Kidney (tissue), 14 donors: ENCODE data around the gene OPN1MW3. TPM values are rescaled to one million over a fixed set of nuclear protein-coding genes. Genes with fewer than 3 reads are reported as not detected.
A peak's percentile ranks its signal among the peaks of the same experiment; 100 is the strongest.

ENCODE experiments used
- DNase-seq, 5 donors: peaks; one replicate each; pipeline ENCODE4 v3.0.0-alpha.2; 2013 to 2020
- FAIRE-seq: peaks from 2 replicates; lab custom pipeline; 2012; peaks lifted over from hg19 to GRCh38; lab: Jason Lieb, UNC
- H3K27ac ChIP-seq, 2 donors: one replicate each; pipeline ENCODE4 v1.7.0; 2013; ENCODE audit warnings: low read depth in 2 of 2, low read length in 2 of 2, inconsistent platforms in 1 of 2
- H3K27me3 ChIP-seq: one replicate; pipeline ENCODE4 v1.7.1; 2013; ENCODE audit warnings: low read length, inconsistent platforms; ENCODE audit not compliant: control insufficient read depth, insufficient read depth
- H3K36me3 ChIP-seq, 3 donors: one replicate each; pipeline versions ENCODE4 v1.7.0 to v1.7.1; 2013; ENCODE audit warnings: low read length in 3 of 3, control low read depth in 1 of 3, inconsistent platforms in 1 of 3; ENCODE audit not compliant: insufficient read depth in 3 of 3, control insufficient read depth in 2 of 3
- H3K4me1 ChIP-seq, 3 donors: one replicate each; pipeline versions ENCODE4 v1.7.0 to v1.7.1; 2013; ENCODE audit warnings: low read length in 3 of 3, inconsistent platforms in 1 of 3, low read depth in 1 of 3; ENCODE audit not compliant: control insufficient read depth in 2 of 3, insufficient read depth in 2 of 3
- H3K4me3 ChIP-seq, 3 donors: one replicate each; pipeline versions ENCODE4 v1.7.0 to v1.8.1; 2013; ENCODE audit warnings: low read length in 3 of 3, control low read depth in 1 of 3, inconsistent platforms in 1 of 3
- H3K9ac ChIP-seq, 3 donors: one replicate each; pipeline versions ENCODE4 v1.7.0 to v1.7.1; 2013; ENCODE audit warnings: low read length in 3 of 3, control low read depth in 1 of 3, inconsistent platforms in 1 of 3
- H3K9me3 ChIP-seq, 3 donors: one replicate each; pipeline versions ENCODE4 v1.7.0 to v1.7.1; 2013; ENCODE audit warnings: low read length in 3 of 3, control low read depth in 1 of 3, inconsistent platforms in 1 of 3; ENCODE audit not compliant: control insufficient read depth in 2 of 3, insufficient read depth in 1 of 3
- CTCF ChIP-seq: IDR thresholded peaks from 3 replicates; pipeline ENCODE4 v1.5.1; 2012; ENCODE audit warnings: mild to moderate bottlenecking, moderate library complexity, borderline replicate concordance; ENCODE audit not compliant: insufficient read depth; ENCODE audit errors: extremely low read depth
- intact Hi-C: fragments of 100-400 bp; cut with DNase I; formaldehyde crosslinking; loops from one replicate; pipeline ENCODE4 v1.11.1; 2022
- polyA plus RNA-seq: library from polyadenylated mRNA; stranded (reverse); fragments of 350-450 nt; fragmentation: Illumina TruSeq; extraction: RNeasy Lipid Tissue Mini Kit (QIAGEN cat#74804); gene quantifications from one replicate; pipeline ENCODE4 v1.2.3, GENCODE V29; 2014; ENCODE audit warnings: low read depth, low replicate concordance; ENCODE audit not compliant: insufficient read depth
- total RNA-seq: library from RNA; stranded (reverse); fragmentation: NEBNext Ultra II Directional; extraction: Animal tissue kit (Norgen Biotek cat#: 25700); gene quantifications from one replicate; pipeline ENCODE4 v1.2.1, GENCODE V29; 2021
- donor health status: control.
- donor health status: control.
- donor health status: control.
- donor health status: control.
- donor health status: control.
- donor health status: DM: yes; HTN: yes; CAD: no.
- donor health status: Normal renal cell carcinoma (clear cell type).

OPN1MW3 gene
- total and polyA plus RNA-seq, 2 donors from 2014 or later, result not detected

- FAIRE-seq, result no peak
Measured at GRCh38 chrX:154303476-154303875, 46.1 kb downstream of the OPN1MW3 start.

GRCh38 chrX:154304846-154305245 lies 47.5 kb downstream of the OPN1MW3 start:
- H3K27me3 ChIP-seq, result no peaks in the 10 kb centered on the region
- no peak overlapping the region for H3K9ac ChIP-seq
- FAIRE-seq, result no peak
- H3K27ac ChIP-seq, result no peak overlapping the region
- no peaks in the 10 kb centered on the region for H3K4me1 ChIP-seq
- DNase-seq, result peak in 2 of 5 donors; percentile 34 to 36
- H3K4me3 ChIP-seq, result no peak overlapping the region
- no peaks in the 10 kb centered on the region for H3K36me3 ChIP-seq
- no peak for TF ChIP-seq CTCF
- intact Hi-C loops, result no loop called here
- no peaks in the 10 kb centered on the region for H3K9me3 ChIP-seq

More at GRCh38 chrX:154303476-154303875, 46.1 kb downstream of the OPN1MW3 start:
- Histone ChIP-seq H3K9me3 (no peaks in the 10 kb centered on the region), H3K27ac (no peak overlapping the region), H3K9ac (no peak overlapping the region), H3K27me3 (no peaks in the 10 kb centered on the region), H3K36me3 (no peaks in the 10 kb centered on the region), H3K4me1 (no peaks in the 10 kb centered on the region), H3K4me3 (no peak overlapping the region)
- intact Hi-C loops, result no loop called here
- no peak for TF ChIP-seq CTCF
- no peak for DNase-seq

- intact Hi-C loops, result no loop called here
- H3K27me3 ChIP-seq, result no peaks in the 10 kb centered on the region
- no peak overlapping the region for H3K9ac ChIP-seq
- H3K9me3 ChIP-seq, result no peaks in the 10 kb centered on the region
- no peak for TF ChIP-seq CTCF
- no peak for DNase-seq
- no peaks in the 10 kb centered on the region for H3K4me1 ChIP-seq
- no peak overlapping the region for H3K27ac ChIP-seq
- no peaks in the 10 kb centered on the region for H3K36me3 ChIP-seq
- H3K4me3 ChIP-seq, result no peak overlapping the region
- FAIRE-seq, result no peak
Measured at GRCh38 chrX:154305541-154306205, 48.3 kb downstream of the OPN1MW3 start.
